SK-N-SH treated with all-trans-retinoic acid at 6 μM for 48 hours (cell line): ENCODE data around the gene TNS1.

ENCODE experiments used
- ATAC-seq: fragments of 200-7000 bp; cut with Tn5 transposase; 3 replicates; pipeline ENCODE4 v1.9.1; 2020; ENCODE audit warnings: mild to moderate bottlenecking, moderate library complexity
- BACH2 ChIP-seq: fragments of 250-450 bp; sonication (Bioruptor Pico); IDR thresholded peaks from 2 replicates; pipeline ENCODE4 v1.9.0; 2021; ENCODE audit warnings: mild to moderate bottlenecking, borderline replicate concordance
- CREB5 ChIP-seq: fragments of 250-450 bp; sonication (Bioruptor Pico); IDR thresholded peaks from 2 replicates; pipeline ENCODE4 v1.5.1; 2020; ENCODE audit warnings: low read depth, mild to moderate bottlenecking, moderate library complexity
- CSRNP3 ChIP-seq: fragments of 250-450 bp; sonication (Bioruptor Pico); IDR thresholded peaks from 2 replicates; pipeline ENCODE4 v1.5.1; 2021; ENCODE audit warnings: mild to moderate bottlenecking, moderate library complexity
- GLIS3 ChIP-seq: fragments of 250-450 bp; sonication (Bioruptor Pico); IDR thresholded peaks from 2 replicates; pipeline ENCODE4 v1.5.0; 2020; ENCODE audit warnings: mild to moderate bottlenecking, moderate library complexity
- OSR1 ChIP-seq: fragments of 250-450 bp; sonication (Bioruptor Pico); IDR thresholded peaks from 2 replicates; pipeline ENCODE4 v1.8.0; 2022; ENCODE audit warnings: moderate library complexity, mild to moderate bottlenecking, inconsistent platforms
- POU6F1 ChIP-seq: fragments of 250-450 bp; sonication (Bioruptor Pico); IDR thresholded peaks from 2 replicates; pipeline ENCODE4 v1.8.0; 2021; ENCODE audit warnings: low read depth, mild to moderate bottlenecking, moderate library complexity, borderline replicate concordance
- TCF4 ChIP-seq: fragments of 250-450 bp; sonication (Bioruptor Pico); IDR thresholded peaks from 2 replicates; pipeline ENCODE4 v1.8.0; 2021; ENCODE audit warnings: mild to moderate bottlenecking, moderate library complexity, borderline replicate concordance
- TOX ChIP-seq: fragments of 250-450 bp; sonication (Bioruptor Pico); IDR thresholded peaks from 2 replicates; pipeline ENCODE4 v1.8.0; 2021; ENCODE audit warnings: mild to moderate bottlenecking, moderate library complexity, borderline replicate concordance
- TSHZ2 ChIP-seq: fragments of 250-450 bp; sonication (Bioruptor Pico); IDR thresholded peaks from 2 replicates; pipeline ENCODE4 v1.5.0; 2020; ENCODE audit warnings: mild to moderate bottlenecking, moderate library complexity
- ZC3H10 ChIP-seq: fragments of 250-450 bp; sonication (Bioruptor Pico); IDR thresholded peaks from 2 replicates; pipeline ENCODE4 v1.5.1; 2021; ENCODE audit warnings: mild to moderate bottlenecking, moderate library complexity
- ZFP3 ChIP-seq: fragments of 250-450 bp; sonication (Bioruptor Pico); IDR thresholded peaks from 2 replicates; pipeline ENCODE4 v1.5.0; 2020; ENCODE audit warnings: mild to moderate bottlenecking, moderate library complexity
- ZFP30 ChIP-seq: fragments of 450-650 bp; formaldehyde crosslinking; IDR thresholded peaks from 2 replicates; pipeline ENCODE4 v1.5.0; 2022; ENCODE audit warnings: mild to moderate bottlenecking, moderate library complexity
- ZNF565 ChIP-seq: fragments of 450-650 bp; formaldehyde crosslinking; conservative IDR thresholded peaks from 2 replicates; pipeline ENCODE4 v1.5.0; 2020; ENCODE audit warnings: low read depth, mild to moderate bottlenecking, moderate library complexity
- ZNF70 ChIP-seq: fragments of 450-650 bp; formaldehyde crosslinking; IDR thresholded peaks from 2 replicates; pipeline ENCODE4 v1.5.0; 2020; ENCODE audit warnings: mild to moderate bottlenecking, moderate library complexity
- ZNF8 ChIP-seq: fragments of 450-650 bp; formaldehyde crosslinking; IDR thresholded peaks from 2 replicates; pipeline ENCODE4 v1.5.0; 2020; ENCODE audit warnings: mild to moderate bottlenecking, moderate library complexity

TNS1 gene

DNA sequence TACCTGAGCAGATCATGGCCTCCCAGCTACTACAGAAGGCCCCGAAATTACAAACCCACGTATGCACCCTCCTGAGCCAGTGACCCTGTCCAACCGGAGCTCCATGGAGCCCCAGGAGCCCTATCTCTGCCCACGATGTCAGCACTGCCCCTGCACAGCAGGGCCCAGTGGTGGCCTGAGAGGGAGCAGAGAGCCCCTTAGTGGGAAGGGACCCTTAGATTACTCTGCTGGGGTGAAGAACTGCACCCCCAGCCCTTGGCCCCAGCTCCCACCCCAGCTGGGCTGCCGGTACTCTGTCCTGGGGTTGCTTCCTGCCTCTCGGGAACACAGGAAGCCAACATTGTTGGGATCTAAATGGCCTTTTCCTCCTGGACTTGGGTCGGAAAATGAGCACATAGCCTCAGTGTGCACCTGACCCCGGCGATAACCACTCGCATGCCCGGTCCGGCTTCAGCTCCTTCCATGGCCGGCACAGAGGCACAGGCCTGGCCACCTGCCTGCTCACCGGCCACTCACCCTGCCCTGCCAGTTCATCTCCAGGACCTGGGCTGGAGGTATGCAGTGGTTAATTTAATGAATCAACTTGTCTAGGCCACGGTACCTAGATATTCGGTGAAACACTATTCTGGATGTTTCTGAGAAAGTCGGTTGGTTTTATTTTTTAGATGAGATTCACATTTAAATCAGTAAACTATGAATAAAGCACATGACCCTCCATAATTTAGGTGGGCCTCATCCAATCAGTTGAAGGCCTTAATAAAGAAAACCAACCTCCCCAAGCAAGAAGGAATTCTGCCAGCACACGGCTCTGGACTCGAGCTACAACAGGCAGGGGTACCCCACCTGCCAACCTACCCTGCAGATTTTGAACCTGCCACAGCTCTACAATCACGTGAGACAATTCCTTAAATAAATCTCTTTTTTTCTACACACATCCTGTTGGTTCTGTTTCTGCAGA lies 19.2 kb downstream of the TNS1 start:
- no peak for ATAC-seq
- TF ChIP-seq POU6F1 (CRISPR knock-in tag) (no peak), ZNF565 (CRISPR knock-in tag) (no peak), GLIS3 (no peak), CSRNP3 (CRISPR knock-in tag) (no peak), BACH2 (CRISPR knock-in tag) (no peak), ZFP3 (CRISPR knock-in tag) (no peak), ZNF8 (CRISPR knock-in tag) (no peak), CREB5 (CRISPR knock-in tag) (no peak)
- TF ChIP-seq, all 23 proteins: peak for 0

DNA sequence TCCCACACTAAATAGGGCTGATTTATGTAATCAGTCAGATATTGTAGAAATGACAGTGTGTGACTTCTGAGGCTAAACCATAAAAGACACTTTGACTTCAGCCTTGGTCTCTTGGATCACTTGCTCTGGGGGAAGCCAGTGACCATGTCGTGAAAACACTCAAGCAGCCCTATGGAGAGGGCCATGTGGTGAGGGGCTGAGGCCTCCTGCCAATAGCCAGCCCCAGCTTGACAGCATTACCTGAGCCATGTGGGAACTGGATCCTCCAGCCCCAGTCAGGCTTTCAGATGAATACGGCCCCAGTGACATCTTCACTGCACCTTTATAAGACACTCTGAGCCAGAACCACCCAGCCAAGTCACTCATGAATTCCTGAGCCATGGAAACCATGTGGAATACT lies 20.8 kb downstream of the TNS1 start:
- no peak for ATAC-seq

More for the DNA sequence above, 20.8 kb downstream of the TNS1 start:
- TF ChIP-seq TOX (CRISPR knock-in tag) (no peak), ZFP30 (CRISPR knock-in tag) (no peak), GLIS3 (no peak), ZC3H10 (no peak), OSR1 (CRISPR knock-in tag) (no peak), ZNF70 (CRISPR knock-in tag) (no peak), CSRNP3 (CRISPR knock-in tag) (no peak), POU6F1 (CRISPR knock-in tag) (no peak), CREB5 (CRISPR knock-in tag) (no peak), TSHZ2 (CRISPR knock-in tag) (no peak), ZFP3 (CRISPR knock-in tag) (no peak), TCF4 (CRISPR knock-in tag) (no peak)
